Astrocyte (in vitro differentiated cells and primary cell): Measurements from ENCODE around the gene EIF4E1B. TPM values are rescaled to one million over a fixed set of nuclear protein-coding genes. Genes with fewer than 3 reads are reported as not detected.

ENCODE experiments used
- DNase-seq: peaks from one replicate; pipeline ENCODE4 v3.0.0-alpha.2; 2010; ENCODE audit warnings: low read depth
- FAIRE-seq: peaks from 2 replicates; lab custom pipeline; 2011; peaks lifted over from hg19 to GRCh38; lab: Jason Lieb, UNC
- H2AFZ ChIP-seq: 2 replicates; pipeline ENCODE4 v1.6.0; 2012; ENCODE audit warnings: low read depth, low read length, inconsistent platforms
- H3K27ac ChIP-seq: 2 replicates; pipeline ENCODE4 v1.5.1; 2011; ENCODE audit warnings: low read depth, low read length, inconsistent platforms
- H3K27me3 ChIP-seq: 2 replicates; pipeline ENCODE4 v1.6.0; 2011; ENCODE audit warnings: low read length, inconsistent platforms; ENCODE audit not compliant: insufficient read depth
- H3K36me3 ChIP-seq: 2 replicates; pipeline ENCODE4 v1.5.1; 2011; ENCODE audit warnings: low read length, inconsistent platforms; ENCODE audit not compliant: insufficient read depth
- H3K4me1 ChIP-seq: 2 replicates; pipeline ENCODE4 v1.5.1; 2011; ENCODE audit warnings: low read length, inconsistent platforms; ENCODE audit not compliant: insufficient read depth
- H3K4me2 ChIP-seq: 2 replicates; pipeline ENCODE4 v1.6.0; 2012; ENCODE audit warnings: low read length, inconsistent platforms
- H3K4me3 ChIP-seq: 2 replicates; pipeline ENCODE4 v1.5.1; 2011; ENCODE audit warnings: low read depth, mild to moderate bottlenecking, low read length, inconsistent platforms; ENCODE audit not compliant: insufficient read depth
- H3K79me2 ChIP-seq: 2 replicates; pipeline ENCODE4 v1.6.0; 2012; ENCODE audit warnings: mild to moderate bottlenecking, low read length, inconsistent platforms; ENCODE audit not compliant: insufficient read depth
- H3K9ac ChIP-seq: 2 replicates; pipeline ENCODE4 v1.6.0; 2012; ENCODE audit warnings: mild to moderate bottlenecking, low read length, inconsistent platforms
- H3K9me3 ChIP-seq: 2 replicates; pipeline ENCODE4 v1.5.1; 2012; ENCODE audit warnings: low read depth, mild to moderate bottlenecking, low read length, inconsistent platforms; ENCODE audit not compliant: insufficient read depth
- H4K20me1 ChIP-seq: 2 replicates; pipeline ENCODE4 v1.6.0; 2012; ENCODE audit warnings: low read length, inconsistent platforms; ENCODE audit not compliant: insufficient read depth
- H3K27ac Mint-ChIP-seq: one replicate; pipeline ENCODE4 v1.8.0; 2021; ENCODE audit warnings: mild to moderate bottlenecking, mixed read lengths; ENCODE audit not compliant: unreplicated experiment
- H3K27me3 Mint-ChIP-seq: one replicate; pipeline ENCODE4 v1.8.0; 2021; ENCODE audit warnings: low read depth, mixed read lengths; ENCODE audit not compliant: unreplicated experiment
- H3K36me3 Mint-ChIP-seq: one replicate; pipeline ENCODE4 v1.8.0; 2021; ENCODE audit warnings: low read depth, mixed read lengths; ENCODE audit not compliant: unreplicated experiment
- H3K4me1 Mint-ChIP-seq: one replicate; pipeline ENCODE4 v1.8.0; 2021; ENCODE audit warnings: low read depth, mixed read lengths; ENCODE audit not compliant: unreplicated experiment
- H3K4me3 Mint-ChIP-seq: one replicate; pipeline ENCODE4 v1.8.0; 2021; ENCODE audit warnings: mild to moderate bottlenecking, moderate library complexity, mixed read lengths; ENCODE audit not compliant: unreplicated experiment
- H3K9me3 Mint-ChIP-seq: one replicate; pipeline ENCODE4 v1.8.0; 2021; ENCODE audit warnings: mild to moderate bottlenecking, mixed read lengths; ENCODE audit not compliant: unreplicated experiment
- CTCF ChIP-seq: IDR thresholded peaks from 2 replicates; pipeline ENCODE4 v1.5.1; 2011; ENCODE audit warnings: low read depth, mild to moderate bottlenecking, inconsistent platforms, low read length, moderate library complexity; ENCODE audit not compliant: insufficient read depth
- EZH2 ChIP-seq: IDR thresholded peaks from 2 replicates; pipeline ENCODE4 v1.6.1; 2012; ENCODE audit warnings: mild to moderate bottlenecking, low read length, inconsistent platforms; ENCODE audit not compliant: insufficient read depth
- total RNA-seq: library from RNA; stranded (reverse); gene quantifications from 2 replicates; pipeline ENCODE4 v1.2.1, GENCODE V29; 2021

EIF4E1B gene
- total RNA-seq, 1 donor from 2014 or later, result not detected

GRCh38 chr5:176618783-176619182 lies 11.7 kb upstream of the EIF4E1B start:
- Histone ChIP-seq H3K4me2 (peak overlapping the region; percentile 79), H3K79me2 (no peaks in the 10 kb centered on the region), H2AFZ (peak overlapping the region; percentile 83), H3K9me3 (no peaks in the 10 kb centered on the region), H4K20me1 (no peaks in the 10 kb centered on the region), H3K9ac (no peak overlapping the region), H3K27ac (no peak overlapping the region), H3K36me3 (no peaks in the 10 kb centered on the region), H3K4me1 (peaks cover 49% of the 10 kb centered on the region), H3K4me3 (peak overlapping the region; percentile 24), H3K27me3 (peaks cover 20% of the 10 kb centered on the region)
- no peak overlapping the region for H3K27ac Mint-ChIP-seq
- H3K9me3 Mint-ChIP-seq, result peaks cover 4% of the 10 kb centered on the region
- H3K36me3 Mint-ChIP-seq, result no peaks in the 10 kb centered on the region
- FAIRE-seq (no peak), DNase-seq (no peak)
- H3K27me3 Mint-ChIP-seq, result peaks cover 23% of the 10 kb centered on the region
- H3K4me3 Mint-ChIP-seq, result no peak overlapping the region
- TF ChIP-seq EZH2 (no peak), CTCF (no peak)
- peaks cover 47% of the 10 kb centered on the region for H3K4me1 Mint-ChIP-seq

DNA sequence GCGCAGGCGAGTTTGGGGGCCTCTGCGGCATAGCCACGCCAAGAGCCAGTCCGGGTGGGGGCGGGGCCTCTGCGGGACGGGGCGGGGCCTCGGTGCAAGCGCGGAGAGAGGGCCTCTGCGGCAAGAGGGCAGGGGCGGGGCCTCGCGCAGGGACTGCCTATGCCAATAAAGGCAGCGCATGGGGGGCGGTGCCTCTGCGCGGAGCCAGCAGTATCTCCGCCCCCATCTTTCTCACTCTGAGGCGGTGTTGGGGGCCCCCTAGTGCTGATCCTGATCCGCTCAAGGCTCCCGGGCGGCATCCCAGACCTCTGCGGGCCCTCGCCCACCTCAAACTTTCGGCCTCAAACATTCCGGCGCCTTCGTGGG lies 11.3 kb upstream of the EIF4E1B start:
- Mint-ChIP-seq H3K27ac (no peak overlapping the region), H3K9me3 (peaks cover 4% of the 10 kb centered on the region), H3K4me1 (peaks cover 43% of the 10 kb centered on the region), H3K27me3 (peaks cover 27% of the 10 kb centered on the region), H3K36me3 (no peaks in the 10 kb centered on the region), H3K4me3 (no peak overlapping the region)
- Histone ChIP-seq H3K4me2 (peak overlapping the region; percentile 79), H3K79me2 (no peaks in the 10 kb centered on the region), H3K27me3 (peaks cover 20% of the 10 kb centered on the region), H3K4me1 (peaks cover 45% of the 10 kb centered on the region), H3K36me3 (no peaks in the 10 kb centered on the region), H3K9me3 (no peaks in the 10 kb centered on the region), H4K20me1 (no peaks in the 10 kb centered on the region), H3K9ac (no peak overlapping the region), H3K27ac (no peak overlapping the region), H3K4me3 (peak overlapping the region; percentile 24), H2AFZ (peak overlapping the region; percentile 83)
- TF ChIP-seq EZH2, result no peak
- no peak for TF ChIP-seq CTCF
- peak; percentile 68 for DNase-seq
- no peak for FAIRE-seq

GRCh38 chr5:176619569-176620332 lies 10.7 kb upstream of the EIF4E1B start:
- Mint-ChIP-seq H3K27ac (no peak overlapping the region), H3K9me3 (peaks cover 4% of the 10 kb centered on the region), H3K4me3 (no peak overlapping the region), H3K4me1 (peaks cover 38% of the 10 kb centered on the region), H3K27me3 (peaks cover 31% of the 10 kb centered on the region), H3K36me3 (no peaks in the 10 kb centered on the region)
- no peak for DNase-seq
- Histone ChIP-seq H3K27ac (no peak overlapping the region), H3K9ac (no peak overlapping the region), H3K9me3 (no peaks in the 10 kb centered on the region), H3K36me3 (no peaks in the 10 kb centered on the region), H4K20me1 (no peaks in the 10 kb centered on the region), H3K4me1 (peaks cover 39% of the 10 kb centered on the region), H2AFZ (no peak overlapping the region), H3K79me2 (no peaks in the 10 kb centered on the region), H3K4me2 (peak overlapping the region; percentile 79), H3K4me3 (no peak overlapping the region), H3K27me3 (peaks cover 20% of the 10 kb centered on the region)
- TF ChIP-seq CTCF (no peak), EZH2 (peak; percentile 98)
- FAIRE-seq, result no peak
